Measurements from ENCODE around the gene TPPP2. TPM values are rescaled to one million over a fixed set of nuclear protein-coding genes. Genes with fewer than 3 reads are reported as not detected.
A peak's percentile ranks its signal among the peaks of the same experiment; 100 is the strongest.

TPPP2 gene
- total and polyA plus RNA-seq, 7 donors = 0.90 to 3.2 (median 2.1) TPM; not detected in 1

DNA sequence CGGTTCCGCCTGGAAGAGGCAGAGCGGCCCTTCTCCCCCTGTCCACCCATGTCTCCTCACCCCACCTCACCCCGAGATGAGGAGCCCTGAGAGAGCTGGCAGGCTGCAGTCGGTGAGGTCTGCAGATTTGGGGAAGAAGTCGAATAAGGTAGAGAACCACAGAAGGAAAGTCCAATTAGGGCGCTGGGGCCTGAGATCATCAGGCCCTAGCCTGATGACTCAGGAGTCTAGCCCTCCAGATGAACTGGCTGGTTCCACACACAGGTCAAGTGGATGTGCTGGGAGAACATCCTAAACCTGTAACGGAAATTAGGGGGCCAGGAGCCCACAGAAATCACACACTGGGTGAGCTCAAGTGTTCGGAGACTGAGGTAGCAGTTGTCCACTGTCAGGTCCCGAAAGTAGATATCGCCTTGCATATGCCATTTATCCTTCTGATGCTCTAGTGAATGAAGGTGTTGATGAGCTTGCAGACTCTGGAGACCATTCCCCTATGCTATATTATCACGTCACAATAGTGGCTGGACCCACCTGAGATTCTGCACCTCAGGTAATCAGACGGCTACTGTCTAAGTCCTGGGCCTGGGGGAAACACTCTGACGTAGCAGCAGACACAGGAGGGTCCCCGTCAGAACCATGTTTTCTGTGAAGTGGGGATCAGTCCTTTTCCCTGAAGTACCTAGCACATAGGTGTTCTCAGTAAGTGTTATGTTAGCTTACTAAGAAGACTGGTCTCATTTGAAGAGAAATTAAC, 41.1 kb upstream of the TPPP2 start:
- WGBS, 3 donors = 87% methylated on average over 15 of the region's 15 CpGs
- H3K36me3 ChIP-seq (ENCODE audit: insufficient read depth in 1 of 2, low read depth in 1 of 2) = peaks cover 8 to 28% of the 10 kb centered on the region in 2 donors
- intact Hi-C loops (cut with DNase I) = no loop called here
- no peaks in the 10 kb centered on the region for H3K9me3 ChIP-seq
- no peaks in the 10 kb centered on the region for H3K27me3 ChIP-seq (ENCODE audit: insufficient read depth in 3 of 3, low read length in 2 of 3)
- H3K27ac ChIP-seq = peak overlapping the region; percentile 84
- peaks cover 7% of the 10 kb centered on the region for H3K4me1 ChIP-seq
- ATAC-seq (no peak), DNase-seq (no peak)
- TF ChIP-seq CTCF (IDR thresholded peaks at IDR 0.05) = no peak
- H3K4me3 ChIP-seq = peak overlapping the region; percentile 89

DNA sequence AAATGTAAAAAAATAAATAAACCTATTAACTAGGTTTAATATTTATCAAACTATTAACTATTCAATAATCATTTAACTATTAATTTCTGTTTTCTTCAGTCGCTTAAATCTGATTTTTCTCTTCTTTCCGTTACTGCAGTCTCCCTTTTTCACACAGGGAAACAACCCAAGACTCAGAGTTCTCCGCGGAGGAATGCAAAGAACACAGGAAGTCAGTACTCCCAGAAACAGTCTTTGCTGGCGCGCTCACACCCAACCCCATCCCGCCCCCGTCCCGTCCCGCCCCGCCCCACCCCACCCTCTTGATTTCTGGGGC, 40.6 kb upstream of the TPPP2 start:
- intact Hi-C loops (cut with DNase I) = no loop called here
- no peak for TF ChIP-seq CTCF (IDR thresholded peaks at IDR 0.05)
- DNase-seq (no peak), ATAC-seq (no peak)
- WGBS, 3 donors = 1 to 2% (median 2%) methylated on average over 11 of the region's 11 CpGs
- Histone ChIP-seq H3K27me3 (ENCODE audit: insufficient read depth in 3 of 3, low read length in 2 of 3) (no peaks in the 10 kb centered on the region), H3K9me3 (no peaks in the 10 kb centered on the region), H3K4me1 (peaks cover 7% of the 10 kb centered on the region), H3K4me3 (peak overlapping the region; percentile 89), H3K36me3 (ENCODE audit: insufficient read depth in 1 of 2, low read depth in 1 of 2) (peaks cover 10 to 33% of the 10 kb centered on the region in 2 donors), H3K27ac (peak overlapping the region; percentile 84)

- intact Hi-C loops (cut with DNase I) = no loop called here
- ATAC-seq (peak; percentile 96 to 98 (median 96)), DNase-seq (peak; percentile 89 to 95)
- peak; percentile 4 for TF ChIP-seq CTCF (IDR thresholded peaks at IDR 0.05)
- Histone ChIP-seq H3K4me3 (peak within 1 kb of the TSS; percentile 89), H3K36me3 (ENCODE audit: insufficient read depth in 1 of 2, low read depth in 1 of 2) (peaks cover 16 to 39% of the 10 kb centered on the region in 2 donors), H3K27ac (peak within 1 kb of the TSS; percentile 84), H3K27me3 (ENCODE audit: insufficient read depth in 3 of 3, low read length in 2 of 3) (no peaks in the 10 kb centered on the region), H3K9me3 (no peaks in the 10 kb centered on the region), H3K4me1 (peaks cover 7% of the 10 kb centered on the region)
- WGBS, 3 donors = 0 to 1% (median 1%) methylated on average over 41 to 42 of the region's 42 CpGs
Measured at GRCh38 chr14:20989787-20990600, 40.0 kb upstream of the TPPP2 start, which contains the start of gene METTL17. Gene METTL17 (plus strand): TSS chr14:20989980. CDS start chr14:20990003, 23 bp downstream.

GRCh38 chr14:20996521-20996920, 33.5 kb upstream of the TPPP2 start:
- intact Hi-C loops (cut with DNase I) = no loop called here

More at GRCh38 chr14:20996521-20996920, 33.5 kb upstream of the TPPP2 start:
- no peak for TF ChIP-seq CTCF (IDR thresholded peaks at IDR 0.05)
- Histone ChIP-seq H3K36me3 (ENCODE audit: insufficient read depth in 1 of 2, low read depth in 1 of 2) (peaks cover 26 to 62% of the 10 kb centered on the region in 2 donors), H3K4me3 (no peak overlapping the region), H3K9me3 (no peaks in the 10 kb centered on the region), H3K27me3 (ENCODE audit: insufficient read depth in 3 of 3, low read length in 2 of 3) (no peaks in the 10 kb centered on the region), H3K4me1 (peaks cover 1% of the 10 kb centered on the region), H3K27ac (no peak overlapping the region)
- 80 to 85% (median 83%) methylated on average over 14 of the region's 14 CpGs for WGBS, 3 donors
- no peak for ATAC-seq
- DNase-seq = no peak
